Breast epithelium (tissue), 4 donors: ENCODE measurements around the gene LHFPL2. TPM values are rescaled to one million over a fixed set of nuclear protein-coding genes. Genes with fewer than 3 reads are reported as not detected.

ENCODE experiments used
- DNase-seq, 2 donors: peaks; one replicate each; pipeline ENCODE4 v3.0.0-alpha.2; 2019; ENCODE audit warnings: low spot score in 2 of 2
- H3K27ac ChIP-seq, 2 donors: fragments of 200-600 bp; sonication (generic) in 1 of 2; one replicate each; pipeline ENCODE4 v1.5.1; 2016 to 2019; ENCODE audit warnings: mild to moderate bottlenecking in 1 of 2
- H3K27me3 ChIP-seq, 2 donors: fragments of 200-600 bp; sonication (generic) in 1 of 2; one replicate each; pipeline versions ENCODE4 v1.5.1 to v1.6.0; 2017 to 2019; ENCODE audit warnings: control low read depth in 1 of 2, mild to moderate bottlenecking in 1 of 2
- H3K36me3 ChIP-seq: fragments of 200-600 bp; one replicate; pipeline ENCODE4 v1.5.1; 2019
- H3K4me1 ChIP-seq, 2 donors: fragments of 200-600 bp; sonication (generic); one replicate each; pipeline ENCODE4 v1.5.1; 2016 to 2019; ENCODE audit warnings: control low read depth in 1 of 2
- H3K4me3 ChIP-seq, 3 donors: fragments of 200-600 bp; sonication (generic); 1 replicate in 2 of 3; 2 replicates in 1 of 3; pipeline ENCODE4 v1.5.1; 2016 to 2019; ENCODE audit warnings: mild to moderate bottlenecking in 3 of 3, moderate library complexity in 2 of 3
- H3K9me3 ChIP-seq, 2 donors: fragments of 200-600 bp; sonication (generic) in 1 of 2; one replicate each; pipeline ENCODE4 v1.5.1; 2016 to 2019; ENCODE audit warnings: control low read depth in 1 of 2
- POLR2A ChIP-seq: fragments of 450-650 bp; IDR thresholded peaks from one replicate; pipeline ENCODE4 v1.6.1; 2016; ENCODE audit warnings: antibody characterized with exemption, mild to moderate bottlenecking, moderate library complexity
- POLR2AphosphoS5 ChIP-seq, 3 donors: sonication (generic); formaldehyde crosslinking; IDR thresholded peaks; one replicate each; pipeline ENCODE4 v1.6.1; 2017; ENCODE audit warnings: antibody characterized with exemption in 3 of 3
- intact Hi-C: fragments of 100-400 bp; cut with DNase I; formaldehyde crosslinking; loops from one replicate; pipeline ENCODE4 v1.15.1; 2023; ENCODE audit warnings: low total_unique reads
- total RNA-seq, 3 donors: library from RNA; depleted of rRNA; stranded (reverse); fragments of >200 nt; gene quantifications; one replicate each; pipeline ENCODE4 v1.1.0, GENCODE V29; 2016
- TF ChIP-seq, protein P1 (sequence below), 3 donors: fragments of 450-650 bp; IDR thresholded peaks; one replicate each; pipeline ENCODE4 v1.5.1; 2016 to 2017; ENCODE audit warnings: antibody characterized with exemption in 3 of 3, mild to moderate bottlenecking in 3 of 3, moderate library complexity in 3 of 3

LHFPL2 gene
- total RNA-seq, 3 donors from 2014 or later, result 36.8 to 61.8 (median 41.3) TPM

DNA sequence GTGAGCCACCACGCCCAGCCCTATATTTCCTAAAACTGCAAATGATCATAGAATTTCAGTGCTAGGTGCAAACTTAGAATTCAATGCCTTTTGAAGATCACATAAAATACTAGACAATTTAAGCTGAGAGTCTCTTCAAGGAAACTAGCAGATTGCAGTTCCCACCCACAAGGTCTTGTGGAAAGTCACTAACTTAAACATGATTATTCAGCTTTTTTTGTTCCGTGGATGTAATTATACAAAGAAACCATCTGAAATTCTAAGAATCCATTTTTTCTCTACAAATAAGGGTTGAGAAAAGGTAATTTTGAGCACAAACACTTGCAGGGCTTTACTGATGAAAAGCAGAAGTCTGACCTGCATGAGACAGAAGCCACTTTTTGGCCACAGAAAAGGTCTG is 4.5 kb upstream of the LHFPL2 start:
- Histone ChIP-seq H3K4me3 (no peak overlapping the region), H3K27me3 (no peaks in the 10 kb centered on the region), H3K27ac (no peak overlapping the region), H3K9me3 (no peaks in the 10 kb centered on the region), H3K4me1 (no peaks in the 10 kb centered on the region), H3K36me3 (no peaks in the 10 kb centered on the region)
- TF ChIP-seq POLR2AphosphoS5 (IDR thresholded peaks at IDR 0.05) (no peak), POLR2A (no peak)
- TF ChIP-seq, protein P1, sequence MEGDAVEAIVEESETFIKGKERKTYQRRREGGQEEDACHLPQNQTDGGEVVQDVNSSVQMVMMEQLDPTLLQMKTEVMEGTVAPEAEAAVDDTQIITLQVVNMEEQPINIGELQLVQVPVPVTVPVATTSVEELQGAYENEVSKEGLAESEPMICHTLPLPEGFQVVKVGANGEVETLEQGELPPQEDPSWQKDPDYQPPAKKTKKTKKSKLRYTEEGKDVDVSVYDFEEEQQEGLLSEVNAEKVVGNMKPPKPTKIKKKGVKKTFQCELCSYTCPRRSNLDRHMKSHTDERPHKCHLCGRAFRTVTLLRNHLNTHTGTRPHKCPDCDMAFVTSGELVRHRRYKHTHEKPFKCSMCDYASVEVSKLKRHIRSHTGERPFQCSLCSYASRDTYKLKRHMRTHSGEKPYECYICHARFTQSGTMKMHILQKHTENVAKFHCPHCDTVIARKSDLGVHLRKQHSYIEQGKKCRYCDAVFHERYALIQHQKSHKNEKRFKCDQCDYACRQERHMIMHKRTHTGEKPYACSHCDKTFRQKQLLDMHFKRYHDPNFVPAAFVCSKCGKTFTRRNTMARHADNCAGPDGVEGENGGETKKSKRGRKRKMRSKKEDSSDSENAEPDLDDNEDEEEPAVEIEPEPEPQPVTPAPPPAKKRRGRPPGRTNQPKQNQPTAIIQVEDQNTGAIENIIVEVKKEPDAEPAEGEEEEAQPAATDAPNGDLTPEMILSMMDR (IDR thresholded peaks at IDR 0.05), result no peak
- intact Hi-C loops, result no loop called here
- DNase-seq, result no peak

DNA sequence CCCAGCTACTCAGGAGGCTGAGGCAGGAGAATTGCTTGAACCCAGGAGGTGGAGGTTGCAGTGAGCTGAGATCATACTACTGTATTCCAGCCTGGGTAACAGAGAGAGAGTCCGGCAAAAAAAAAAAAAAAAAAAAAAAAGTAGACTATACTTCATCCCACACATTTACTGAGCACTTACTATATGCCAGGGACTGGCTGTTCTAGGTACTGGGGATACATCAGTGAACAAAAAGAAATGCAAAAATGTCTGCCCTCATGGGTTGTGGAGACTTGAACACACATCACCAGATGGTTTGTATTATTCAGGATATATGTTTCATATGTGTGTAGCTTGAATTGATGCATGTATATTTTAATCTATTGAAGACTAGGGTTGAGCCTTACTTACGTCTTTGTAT is 2.9 kb upstream of the LHFPL2 start:
- Histone ChIP-seq H3K27ac (no peak overlapping the region), H3K27me3 (no peaks in the 10 kb centered on the region), H3K9me3 (no peaks in the 10 kb centered on the region), H3K4me1 (no peaks in the 10 kb centered on the region), H3K4me3 (no peak overlapping the region), H3K36me3 (no peaks in the 10 kb centered on the region)
- TF ChIP-seq POLR2AphosphoS5 (IDR thresholded peaks at IDR 0.05) (no peak), POLR2A (no peak)
- TF ChIP-seq, protein P1 (IDR thresholded peaks at IDR 0.05), result no peak
- intact Hi-C loops, result no loop called here
- no peak for DNase-seq

DNA sequence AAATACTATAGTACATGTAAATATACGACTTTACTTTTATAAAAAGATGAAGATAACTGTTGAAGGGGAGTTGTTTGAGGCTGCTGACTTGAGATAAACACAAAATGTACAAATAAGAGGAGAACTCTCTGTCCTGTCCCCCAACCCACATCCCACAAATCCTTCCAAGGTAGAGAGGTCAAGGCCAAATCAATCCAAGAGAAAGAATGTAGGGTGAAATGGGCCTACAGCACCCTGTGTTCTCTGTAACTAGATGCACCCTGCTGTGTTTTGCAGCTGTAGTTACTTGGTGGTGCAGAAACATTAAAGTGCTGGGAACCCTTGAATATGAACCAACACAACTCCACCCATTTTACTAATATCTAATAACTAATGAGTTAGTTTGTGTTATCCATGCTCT is 2.0 kb upstream of the LHFPL2 start:
- Histone ChIP-seq H3K27me3 (no peaks in the 10 kb centered on the region), H3K4me1 (no peaks in the 10 kb centered on the region), H3K9me3 (no peaks in the 10 kb centered on the region), H3K36me3 (no peaks in the 10 kb centered on the region), H3K27ac (no peak overlapping the region), H3K4me3 (no peak overlapping the region)
- TF ChIP-seq, protein P1 (IDR thresholded peaks at IDR 0.05), result no peak
- TF ChIP-seq POLR2A (no peak), POLR2AphosphoS5 (IDR thresholded peaks at IDR 0.05) (no peak)
- DNase-seq, result no peak
- intact Hi-C loops, result no loop called here

DNA sequence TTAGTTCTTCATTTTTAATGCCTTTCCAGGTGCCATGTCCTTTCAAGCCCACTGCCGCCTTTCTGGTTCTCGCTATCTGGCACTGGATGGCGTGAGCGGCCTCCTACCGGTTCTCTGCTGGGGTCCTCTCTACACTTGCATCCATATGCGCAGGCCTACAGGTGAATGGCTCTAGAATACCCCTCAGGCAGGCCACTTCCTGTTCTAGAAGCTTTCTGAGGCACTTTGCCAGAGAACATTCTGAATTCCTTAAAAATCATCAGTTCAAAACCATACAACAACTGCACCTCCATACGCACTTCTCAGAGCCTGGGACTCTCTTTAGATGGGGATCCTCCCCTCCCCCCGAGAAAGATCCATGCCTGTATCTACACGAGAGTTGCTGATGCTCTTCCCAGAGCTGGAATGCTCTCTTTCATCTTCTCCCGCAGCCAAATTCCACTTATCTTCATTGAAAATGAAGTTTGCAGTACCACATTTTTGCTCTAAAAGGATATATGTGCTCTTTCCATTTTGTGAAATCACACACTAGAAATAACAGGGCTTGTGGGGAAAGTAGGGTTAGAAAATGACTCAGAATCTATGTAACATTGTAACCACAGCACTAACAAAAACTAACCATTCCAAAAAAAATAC is 1.4 kb upstream of the LHFPL2 start:
- no peak for DNase-seq
- no peak overlapping the region for H3K4me3 ChIP-seq
- no peaks in the 10 kb centered on the region for H3K27me3 ChIP-seq
- intact Hi-C loops, result no loop called here
- H3K4me1 ChIP-seq, result peaks cover 0 to 2% of the 10 kb centered on the region in 2 donors
- H3K27ac ChIP-seq, result peak overlapping the region; percentile 53 to 96
- no peaks in the 10 kb centered on the region for H3K9me3 ChIP-seq
- TF ChIP-seq POLR2AphosphoS5 (IDR thresholded peaks at IDR 0.05) (no peak), POLR2A (no peak)
- TF ChIP-seq, protein P1 (IDR thresholded peaks at IDR 0.05), result no peak
- H3K36me3 ChIP-seq, result no peaks in the 10 kb centered on the region

DNA sequence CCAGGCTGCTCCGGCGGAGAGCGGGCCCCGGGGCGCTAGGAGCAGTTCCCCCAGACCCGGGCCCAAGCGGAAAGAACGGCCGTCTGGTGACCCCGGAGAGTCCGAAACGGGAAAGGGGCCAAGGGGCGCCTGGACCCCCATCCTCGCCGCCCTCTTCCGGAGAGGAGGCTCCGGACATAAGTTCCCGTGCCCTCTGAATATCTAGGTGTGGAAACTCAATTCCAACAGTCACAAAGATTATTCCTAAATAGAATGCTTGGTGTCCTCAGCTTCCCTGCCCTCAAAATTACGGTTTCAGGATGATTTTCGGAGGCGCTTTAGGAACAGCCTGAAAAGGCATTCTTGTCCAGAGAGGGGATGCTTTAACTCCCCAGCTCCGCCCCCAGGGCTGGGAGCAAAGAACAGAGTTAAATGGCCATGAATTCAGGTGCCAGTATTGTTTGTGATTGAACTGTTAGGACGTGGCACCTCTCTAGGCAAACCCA is 681 bp upstream of the LHFPL2 start:
- intact Hi-C loops, result no loop called here
- H3K36me3 ChIP-seq, result no peaks in the 10 kb centered on the region
- peaks cover 0 to 8% of the 10 kb centered on the region in 2 donors for H3K4me1 ChIP-seq
- H3K27me3 ChIP-seq, result no peaks in the 10 kb centered on the region
- H3K4me3 ChIP-seq, result peak overlapping the region; percentile 81 to 99 (median 83)
- H3K27ac ChIP-seq, result peak overlapping the region; percentile 96 to 97
- no peak for DNase-seq
- no peaks in the 10 kb centered on the region for H3K9me3 ChIP-seq
- TF ChIP-seq, protein P1 (IDR thresholded peaks at IDR 0.05), result no peak
- no peak for TF ChIP-seq POLR2AphosphoS5 (IDR thresholded peaks at IDR 0.05)
- no peak for TF ChIP-seq POLR2A
